ENCODE measurements around the gene MCUB.
A peak's percentile ranks its signal among the peaks of the same experiment; 100 is the strongest.
"Not testable (repeated sequence)": the region's sequence is repeated elsewhere in the genome, so short reads cannot be mapped to it uniquely, and the experiment has no call there.

Gene MCUB

GRCh38 chr4:109673303-109673702, 113.3 kb downstream of the MCUB start:
- no peak for DNase-seq (ENCODE audit: low read depth)
- TF ChIP-seq CTCF (IDR thresholded peaks at IDR 0.05; ENCODE audit: control insufficient read depth, insufficient read depth, low read depth, low read length, missing control alignments) = no peak
- H3K4me3 ChIP-seq (ENCODE audit: control insufficient read depth, low read depth, low read length) = no peak overlapping the region

- H3K4me3 ChIP-seq (ENCODE audit: control insufficient read depth, low read depth, low read length) = no peak overlapping the region
- DNase-seq (ENCODE audit: low read depth) = no peak
- no peak for TF ChIP-seq CTCF (IDR thresholded peaks at IDR 0.05; ENCODE audit: control insufficient read depth, insufficient read depth, low read depth, low read length, missing control alignments)
Measured at GRCh38 chr4:109675181-109675580, 115.1 kb downstream of the MCUB start.

- no peak for DNase-seq (ENCODE audit: low read depth)
- no peak for TF ChIP-seq CTCF (IDR thresholded peaks at IDR 0.05; ENCODE audit: control insufficient read depth, insufficient read depth, low read depth, low read length, missing control alignments)
- H3K4me3 ChIP-seq (ENCODE audit: control insufficient read depth, low read depth, low read length) = no peak overlapping the region
Measured at GRCh38 chr4:109675843-109676242, 115.8 kb downstream of the MCUB start.

- no peak overlapping the region for H3K4me3 ChIP-seq (ENCODE audit: control insufficient read depth, low read depth, low read length)
- TF ChIP-seq CTCF (IDR thresholded peaks at IDR 0.05; ENCODE audit: control insufficient read depth, insufficient read depth, low read depth, low read length, missing control alignments) = peak; percentile 8
Measured at GRCh38 chr4:109676886-109677285, 116.8 kb downstream of the MCUB start.

GRCh38 chr4:109678472-109678871, 118.4 kb downstream of the MCUB start:
- H3K4me3 ChIP-seq (ENCODE audit: control insufficient read depth, low read depth, low read length); DNase-seq (ENCODE audit: low read depth): not testable (repeated sequence)

More at GRCh38 chr4:109676886-109677285, 116.8 kb downstream of the MCUB start:
- no peak for DNase-seq (ENCODE audit: low read depth)

GRCh38 chr4:109678925-109679324, 118.9 kb downstream of the MCUB start:
- not testable (repeated sequence) for DNase-seq (ENCODE audit: low read depth); H3K4me3 ChIP-seq (ENCODE audit: control insufficient read depth, low read depth, low read length)

- no peak for DNase-seq (ENCODE audit: low read depth)
- H3K4me3 ChIP-seq (ENCODE audit: control insufficient read depth, low read depth, low read length) = no peak overlapping the region
- TF ChIP-seq CTCF (IDR thresholded peaks at IDR 0.05; ENCODE audit: control insufficient read depth, insufficient read depth, low read depth, low read length, missing control alignments) = no peak
Measured at GRCh38 chr4:109682875-109683274, 122.8 kb downstream of the MCUB start.

- no peak overlapping the region for H3K4me3 ChIP-seq (ENCODE audit: control insufficient read depth, low read depth, low read length)
- DNase-seq (ENCODE audit: low read depth) = no peak
- TF ChIP-seq CTCF (IDR thresholded peaks at IDR 0.05; ENCODE audit: control insufficient read depth, insufficient read depth, low read depth, low read length, missing control alignments) = no peak
Measured at GRCh38 chr4:109683621-109684253, 123.7 kb downstream of the MCUB start.
